ENCODE results near the gene CSRNP3. TPM values are rescaled to one million over a fixed set of nuclear protein-coding genes. Genes with fewer than 3 reads are reported as not detected.

Gene CSRNP3
- total RNA-seq, 1 donor from 2014 or later: not detected

Other genes starting within 250 kb of the CSRNP3 start
- gene SCN2A, start 230.3 kb upstream of the CSRNP3 start, total RNA-seq: 0.30 and 0.43 TPM in 2 replicates

Data from T-helper 2 cell treated with Interferon-gamma antibody and Interleukin-4, amounts not matched to agents 100 ng/mL and 5 ng/mL, for 36 hours (primary cell).